HCT116 (cell line): ENCODE data around the gene PARVB. TPM values are rescaled to one million over a fixed set of nuclear protein-coding genes. Genes with fewer than 3 reads are reported as not detected.

ENCODE experiments used
- ATAC-seq: fragments of 200-7000 bp; cut with Tn5 transposase; 2 replicates; pipeline ENCODE4 v1.9.1; 2020; ENCODE audit warnings: mild to moderate bottlenecking, moderate library complexity
- BruUV-seq: library from RNA; stranded (reverse); fragments of 400-500 nt; replicated peaks from 2 replicates; lab custom pipeline; 2021; lab: Mats Ljungman, UMichigan
- CTCF ChIA-PET: fragments of 300-600 bp; sonication (Branson Sonifier 250); formaldehyde crosslinking; loops from one replicate; lab custom pipeline; 2021; ENCODE audit warnings: antibody characterized with exemption; lab: Charles Lee
- POLR2A ChIA-PET: fragments of 300-600, 350-600 bp; sonication (Branson Sonifier 250); formaldehyde crosslinking; loops from one replicate; lab custom pipeline; 2021; ENCODE audit warnings: antibody characterized with exemption; lab: Charles Lee
- RAD21 ChIA-PET, 2 experiments: fragments of 300-600 bp; sonication (Branson Sonifier 250); formaldehyde crosslinking; loops; one replicate each; lab custom pipeline; 2023; ENCODE audit warnings: low total read pairs in 2 of 2; ENCODE audit not compliant: uncharacterized antibody in 2 of 2, unreplicated experiment in 2 of 2, low non-redundant PET in 1 of 2; lab: Charles Lee
- DNase-seq: peaks from one replicate; pipeline ENCODE4 v3.0.0-alpha.2; 2010; ENCODE audit warnings: low read depth, low spot score
- H2AFZ ChIP-seq: fragments of 200-600 bp; shearing (Covaris generic), sonication (generic); 2 replicates; pipeline ENCODE4 v1.6.1; 2017; ENCODE audit warnings: low read depth, mixed run types, mixed read lengths, antibody characterized with exemption, low read length; ENCODE audit not compliant: poor library complexity, severe bottlenecking
- H3K27ac ChIP-seq: 2 replicates; pipeline ENCODE4 v1.5.1; 2012; ENCODE audit warnings: low read depth, low read length
- H3K27me3 ChIP-seq: fragments of 200-600 bp; sonication (generic); 2 replicates; pipeline ENCODE4 v1.6.1; 2016; ENCODE audit warnings: mixed run types, low read length, mixed read lengths; ENCODE audit not compliant: insufficient read depth
- H3K36me3 ChIP-seq, 2 experiments: fragments of 200-500 bp in 1 of 2; fragments of 200-600 bp in 1 of 2; sonication (Bioruptor generic) in 1 of 2; sonication (generic) in 1 of 2; 2 replicates each; pipeline versions ENCODE4 v1.5.1 to v1.6.1; 2014 to 2016; ENCODE audit warnings: low read length in 2 of 2, inconsistent platforms in 1 of 2, mixed read lengths in 1 of 2, mixed run types in 1 of 2; ENCODE audit not compliant: insufficient read depth in 2 of 2, control insufficient read depth in 1 of 2
- H3K4me1 ChIP-seq, 2 experiments: fragments of 200-600 bp in 1 of 2; sonication (generic) in 1 of 2; 2 replicates each; pipeline versions ENCODE4 v1.5.1 to v1.6.1; 2012 to 2017; ENCODE audit warnings: low read length in 2 of 2, inconsistent platforms in 1 of 2, mild to moderate bottlenecking in 1 of 2, mixed read lengths in 1 of 2, mixed run types in 1 of 2, moderate library complexity in 1 of 2; ENCODE audit not compliant: insufficient read depth in 2 of 2, control insufficient read depth in 1 of 2
- H3K4me2 ChIP-seq: fragments of 200-600 bp; sonication (generic); 2 replicates; pipeline ENCODE4 v1.6.1; 2017; ENCODE audit warnings: mixed run types, low read length, mixed read lengths
- H3K4me3 ChIP-seq, 2 experiments: fragments of 200-600 bp in 1 of 2; sonication (generic) in 1 of 2; replicated peaks in 1 of 2; 2 replicates each; pipeline ENCODE4 v1.5.1; 2011 to 2016; ENCODE audit warnings: low read length in 2 of 2, control low read depth in 1 of 2, low read depth in 1 of 2, mild to moderate bottlenecking in 1 of 2, mixed read lengths in 1 of 2, mixed run types in 1 of 2
- H3K79me2 ChIP-seq: fragments of 200-600 bp; sonication (generic); 2 replicates; pipeline ENCODE4 v1.6.1; 2017; ENCODE audit warnings: mild to moderate bottlenecking, mixed run types, low read length, moderate library complexity, mixed read lengths; ENCODE audit not compliant: insufficient read depth
- H3K9ac ChIP-seq: fragments of 200-600 bp; sonication (generic); 2 replicates; pipeline ENCODE4 v1.6.1; 2016; ENCODE audit warnings: low read length, mixed read lengths
- H3K9me2 ChIP-seq: fragments of 200-600 bp; sonication (generic), shearing (Covaris generic); 2 replicates; pipeline ENCODE4 v1.6.1; 2017; ENCODE audit warnings: mixed run types, mild to moderate bottlenecking, moderate library complexity; ENCODE audit not compliant: insufficient read depth
- H3K9me3 ChIP-seq, 2 experiments: fragments of 200-500 bp in 1 of 2; fragments of 200-600 bp in 1 of 2; sonication (Bioruptor generic) in 1 of 2; sonication (generic) in 1 of 2; 2 replicates each; pipeline ENCODE4 v1.6.1; 2014 to 2017; ENCODE audit warnings: low read length in 2 of 2, mixed read lengths in 2 of 2, inconsistent platforms in 1 of 2, low read depth in 1 of 2, mild to moderate bottlenecking in 1 of 2, mixed run types in 1 of 2, moderate library complexity in 1 of 2; ENCODE audit not compliant: control insufficient read depth in 1 of 2, insufficient read depth in 1 of 2
- H4K20me1 ChIP-seq: fragments of 200-600 bp; sonication (generic), shearing (Covaris generic); 2 replicates; pipeline ENCODE4 v1.6.1; 2017; ENCODE audit warnings: mixed run types, mild to moderate bottlenecking, moderate library complexity; ENCODE audit not compliant: insufficient read depth
- CBX3 ChIP-seq: IDR thresholded peaks from 2 replicates; pipeline ENCODE4 v1.6.1; 2012; ENCODE audit warnings: low read depth
- CEBPB ChIP-seq: IDR thresholded peaks from 2 replicates; pipeline ENCODE4 v1.6.1; 2012; ENCODE audit warnings: low read depth
- CTCF ChIP-seq, 3 experiments: fragments of 200-600 bp in 1 of 3; sonication (generic) in 1 of 3; IDR thresholded peaks in 2 of 3; conservative IDR thresholded peaks in 1 of 3; 2 replicates each; pipeline ENCODE4 v1.5.1; 2012 to 2017; ENCODE audit warnings: low read depth in 2 of 3, low read length in 2 of 3, antibody characterized with exemption in 1 of 3, borderline replicate concordance in 1 of 3, control low read depth in 1 of 3, mild to moderate bottlenecking in 1 of 3, mixed read lengths in 1 of 3, mixed run types in 1 of 3, moderate library complexity in 1 of 3; ENCODE audit not compliant: insufficient read depth in 1 of 3
- EGR1 ChIP-seq: IDR thresholded peaks from 2 replicates; pipeline ENCODE4 v1.6.1; 2012; ENCODE audit warnings: low read depth
- FOSL1 ChIP-seq: IDR thresholded peaks from 2 replicates; pipeline ENCODE4 v1.6.1; 2012; ENCODE audit warnings: low read depth
- MAX ChIP-seq: IDR thresholded peaks from 2 replicates; pipeline ENCODE4 v1.6.1; 2012
- POLR2AphosphoS5 ChIP-seq: IDR thresholded peaks from 2 replicates; pipeline ENCODE4 v1.6.1; 2011; ENCODE audit warnings: mild to moderate bottlenecking, low read depth, low read length, moderate library complexity
- RAD21 ChIP-seq: IDR thresholded peaks from 2 replicates; pipeline ENCODE4 v1.6.1; 2012; ENCODE audit warnings: low read depth, mild to moderate bottlenecking
- SIN3A ChIP-seq: IDR thresholded peaks from 2 replicates; pipeline ENCODE4 v1.6.1; 2012; ENCODE audit warnings: low read depth
- SRF ChIP-seq: IDR thresholded peaks from 2 replicates; pipeline ENCODE4 v1.6.1; 2012; ENCODE audit warnings: low read depth
- YY1 ChIP-seq: IDR thresholded peaks from 2 replicates; pipeline ENCODE4 v1.6.1; 2011; ENCODE audit warnings: low read length, low read depth, moderate library complexity, mild to moderate bottlenecking; ENCODE audit not compliant: insufficient replicate concordance; ENCODE audit errors: extremely low read depth
- ZBTB33 ChIP-seq: IDR thresholded peaks from 2 replicates; pipeline ENCODE4 v1.6.1; 2011; ENCODE audit warnings: mild to moderate bottlenecking, low read length, moderate library complexity; ENCODE audit not compliant: insufficient replicate concordance; ENCODE audit errors: extremely low read depth
- intact Hi-C: fragments of 100-400 bp; cut with micrococcal nuclease; formaldehyde crosslinking; loops from 2 replicates; pipeline ENCODE4 v1.10.0; 2022
- total RNA-seq: library from RNA; stranded (reverse); gene quantifications from one replicate; pipeline ENCODE4 v1.2.1, GENCODE V29; 2021; ENCODE audit not compliant: unreplicated experiment
- TF ChIP-seq, protein P1 (sequence below): IDR thresholded peaks from 2 replicates; pipeline ENCODE4 v1.6.1; 2012; ENCODE audit warnings: low read depth
- TF ChIP-seq, protein P2 (sequence below): IDR thresholded peaks from 2 replicates; pipeline ENCODE4 v1.6.1; 2012

PARVB gene
- total RNA-seq, 1 experiment from 2014 or later = 21.4 TPM

- H3K9me3 ChIP-seq = no peaks in the 10 kb centered on the region
- ChIA-PET CTCF (interaction anchor here (1.0 kb wide), 1 partner anchor 96 kb away, joined by 5 read pairs; no protein-coding TSS in a partner anchor), POLR2A (no interaction called here), RAD21 (no interaction called here)
- H4K20me1 ChIP-seq = no peaks in the 10 kb centered on the region
- H2AFZ ChIP-seq = no peak overlapping the region
- intact Hi-C loops = no loop called here
- no peak for TF ChIP-seq FOSL1
- TF ChIP-seq ZBTB33 = no peak
- no peak for TF ChIP-seq SIN3A
- no peak for TF ChIP-seq POLR2AphosphoS5
- TF ChIP-seq, protein P1, sequence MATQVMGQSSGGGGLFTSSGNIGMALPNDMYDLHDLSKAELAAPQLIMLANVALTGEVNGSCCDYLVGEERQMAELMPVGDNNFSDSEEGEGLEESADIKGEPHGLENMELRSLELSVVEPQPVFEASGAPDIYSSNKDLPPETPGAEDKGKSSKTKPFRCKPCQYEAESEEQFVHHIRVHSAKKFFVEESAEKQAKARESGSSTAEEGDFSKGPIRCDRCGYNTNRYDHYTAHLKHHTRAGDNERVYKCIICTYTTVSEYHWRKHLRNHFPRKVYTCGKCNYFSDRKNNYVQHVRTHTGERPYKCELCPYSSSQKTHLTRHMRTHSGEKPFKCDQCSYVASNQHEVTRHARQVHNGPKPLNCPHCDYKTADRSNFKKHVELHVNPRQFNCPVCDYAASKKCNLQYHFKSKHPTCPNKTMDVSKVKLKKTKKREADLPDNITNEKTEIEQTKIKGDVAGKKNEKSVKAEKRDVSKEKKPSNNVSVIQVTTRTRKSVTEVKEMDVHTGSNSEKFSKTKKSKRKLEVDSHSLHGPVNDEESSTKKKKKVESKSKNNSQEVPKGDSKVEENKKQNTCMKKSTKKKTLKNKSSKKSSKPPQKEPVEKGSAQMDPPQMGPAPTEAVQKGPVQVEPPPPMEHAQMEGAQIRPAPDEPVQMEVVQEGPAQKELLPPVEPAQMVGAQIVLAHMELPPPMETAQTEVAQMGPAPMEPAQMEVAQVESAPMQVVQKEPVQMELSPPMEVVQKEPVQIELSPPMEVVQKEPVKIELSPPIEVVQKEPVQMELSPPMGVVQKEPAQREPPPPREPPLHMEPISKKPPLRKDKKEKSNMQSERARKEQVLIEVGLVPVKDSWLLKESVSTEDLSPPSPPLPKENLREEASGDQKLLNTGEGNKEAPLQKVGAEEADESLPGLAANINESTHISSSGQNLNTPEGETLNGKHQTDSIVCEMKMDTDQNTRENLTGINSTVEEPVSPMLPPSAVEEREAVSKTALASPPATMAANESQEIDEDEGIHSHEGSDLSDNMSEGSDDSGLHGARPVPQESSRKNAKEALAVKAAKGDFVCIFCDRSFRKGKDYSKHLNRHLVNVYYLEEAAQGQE = no peak
- TF ChIP-seq MAX = no peak
- no peak for TF ChIP-seq YY1
- no peak for TF ChIP-seq CTCF (IDR thresholded peaks at IDR 0.05 in 2 of 3, conservative IDR thresholded peaks at IDR 0.05 in 1 of 3; ENCODE audit: borderline replicate concordance in 1 of 3, insufficient read depth in 1 of 3, low read depth in 2 of 3, low read length in 2 of 3)
- no peak for TF ChIP-seq CEBPB
- no peak for TF ChIP-seq SRF
- TF ChIP-seq CBX3 = no peak
- TF ChIP-seq RAD21 = no peak
- TF ChIP-seq, protein P2, sequence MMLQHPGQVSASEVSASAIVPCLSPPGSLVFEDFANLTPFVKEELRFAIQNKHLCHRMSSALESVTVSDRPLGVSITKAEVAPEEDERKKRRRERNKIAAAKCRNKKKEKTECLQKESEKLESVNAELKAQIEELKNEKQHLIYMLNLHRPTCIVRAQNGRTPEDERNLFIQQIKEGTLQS = no peak
- no peak for TF ChIP-seq EGR1
- H3K27me3 ChIP-seq = no peaks in the 10 kb centered on the region
- ATAC-seq (no peak), DNase-seq (no peak)
- H3K9ac ChIP-seq = no peak overlapping the region
- peaks cover 24 to 33% of the 10 kb centered on the region in 2 experiments; a peak in 3 of 4 replicates for H3K36me3 ChIP-seq
- no peaks in the 10 kb centered on the region for H3K9me2 ChIP-seq
- H3K79me2 ChIP-seq = no peaks in the 10 kb centered on the region
- H3K27ac ChIP-seq = no peak overlapping the region
- H3K4me2 ChIP-seq = no peak overlapping the region
- no peak overlapping the region for H3K4me3 ChIP-seq
- H3K4me1 ChIP-seq = no peaks in the 10 kb centered on the region
- no TSS peak for BruUV-seq
These were observed 34.1 kb upstream of the PARVB start for GRCh38 chr22:43990044-43990443.
